Natural killer cell treated with Interleukin-12 subunit alpha and Interleukin-12 subunit beta and Interleukin-15 and Interleukin-18, amount 100 ng/mL, for 72 hours (primary cell): ENCODE data around the gene RSL1D1. TPM values are rescaled to one million over a fixed set of nuclear protein-coding genes. Genes with fewer than 3 reads are reported as not detected.

Experiments used
- ATAC-seq, 2 donors: fragments of 150-1000 bp; cut with Tn5 transposase in 1 of 2; sonication (Bioruptor Pico), chemical (Tn5 transposase) in 1 of 2; 2 replicates each; pipeline ENCODE4 v1.10.0; 2021
- DNase-seq: peaks from one replicate; pipeline ENCODE4 v3.0.0; 2022; ENCODE audit warnings: low spot score
- H3K27ac Mint-ChIP-seq, 2 donors: 1 replicate in 1 of 2; 2 replicates in 1 of 2; pipeline ENCODE4 v1.8.0; 2022; ENCODE audit warnings: mixed read lengths in 2 of 2, mild to moderate bottlenecking in 1 of 2, moderate library complexity in 1 of 2
- H3K27me3 Mint-ChIP-seq, 2 donors: 1 replicate in 1 of 2; 2 replicates in 1 of 2; pipeline ENCODE4 v1.8.0; 2022; ENCODE audit warnings: mixed read lengths in 2 of 2
- H3K36me3 Mint-ChIP-seq: one replicate; pipeline ENCODE4 v1.8.0; 2022; ENCODE audit warnings: mixed read lengths
- H3K4me1 Mint-ChIP-seq, 2 donors: 1 replicate in 1 of 2; 2 replicates in 1 of 2; pipeline ENCODE4 v1.8.0; 2022; ENCODE audit warnings: low read depth in 2 of 2, mixed read lengths in 2 of 2, mild to moderate bottlenecking in 1 of 2
- H3K4me3 Mint-ChIP-seq: one replicate; pipeline ENCODE4 v1.8.0; 2022; ENCODE audit warnings: mixed read lengths
- H3K9me3 Mint-ChIP-seq: 2 replicates; pipeline ENCODE4 v1.8.0; 2022; ENCODE audit warnings: mixed read lengths
- total RNA-seq, 2 donors: library from RNA; stranded (reverse); gene quantifications; one replicate each; pipeline ENCODE4 v1.2.3, GENCODE V29; 2022

The RSL1D1 gene
- 100 to 1,000 TPM; 175 to 205 TPM for total RNA-seq

DNA sequence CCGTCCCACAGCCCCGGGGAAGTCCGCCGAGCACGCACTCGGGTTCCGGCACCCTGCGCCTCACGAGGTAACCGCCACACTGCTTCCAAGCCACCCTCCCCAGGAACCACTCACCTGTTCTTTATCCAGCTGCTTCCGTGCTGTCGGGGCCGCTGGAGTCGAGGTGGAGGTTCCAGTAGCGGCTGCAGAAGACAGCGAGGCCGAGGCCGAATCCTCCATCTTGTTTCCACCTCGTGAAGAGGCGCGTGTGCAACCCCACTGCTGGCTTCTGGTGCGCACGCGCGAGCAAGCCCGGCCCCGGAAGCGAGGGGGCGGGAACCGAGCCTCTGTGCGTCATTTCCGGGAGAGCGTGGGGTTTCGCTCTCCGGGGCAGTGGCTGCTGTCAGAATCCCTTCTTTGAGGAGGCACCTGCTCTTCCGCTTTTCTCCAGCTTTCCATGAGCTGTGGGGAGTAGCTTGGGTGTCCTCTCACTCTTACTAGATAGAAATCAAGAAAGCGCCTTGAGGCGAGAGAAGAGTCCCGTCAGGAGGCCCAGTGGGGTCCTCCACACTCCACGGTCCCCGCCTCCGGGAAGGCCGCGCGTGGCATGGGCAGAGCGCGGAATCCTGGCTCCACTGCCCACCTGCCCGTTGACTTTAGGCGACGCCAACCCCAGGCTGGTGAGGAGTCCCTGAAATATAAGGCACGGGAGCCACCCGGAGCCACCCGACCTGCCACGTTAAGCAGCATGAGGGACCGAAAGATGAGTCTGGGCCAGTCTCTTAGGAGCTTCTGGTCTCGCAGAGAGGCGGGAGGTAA is at the start of gene RSL1D1:
RSL1D1 (minus strand) TSS at position 249 of the 798 bp plus-strand sequence; CDS start at position 219, 30 bp downstream.
- Mint-ChIP-seq H3K9me3 (no peaks in the 10 kb centered on the region), H3K4me3 (peak within 1 kb of the TSS; percentile 99), H3K27me3 (no peaks in the 10 kb centered on the region), H3K27ac (peak within 1 kb of the TSS; percentile 93 to 97), H3K4me1 (peaks cover 34% of the 10 kb centered on the region in 2 donors), H3K36me3 (peaks cover 22% of the 10 kb centered on the region)
- ATAC-seq (peak; percentile 96 to 97), DNase-seq (peak; percentile 94)

DNA sequence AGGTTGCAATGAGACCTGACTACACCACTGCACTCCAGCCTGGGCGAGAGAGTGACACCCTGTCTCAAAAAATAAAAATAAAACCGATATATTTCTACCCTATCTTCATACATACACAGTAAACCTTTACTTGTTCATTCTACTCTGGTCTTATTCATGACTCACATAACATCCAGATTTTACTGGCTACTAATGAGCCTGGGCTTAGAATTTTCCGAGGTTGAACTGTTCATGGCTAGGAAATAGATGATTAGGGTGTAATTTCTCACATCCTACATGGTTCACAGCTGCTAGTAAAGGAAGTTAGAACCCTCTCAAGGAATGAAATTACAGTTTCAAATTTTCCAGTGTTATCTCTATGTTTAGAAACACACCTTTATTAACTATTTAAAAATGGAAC is 49.7 kb upstream of the RSL1D1 start:
- Mint-ChIP-seq H3K27me3 (no peaks in the 10 kb centered on the region), H3K36me3 (peaks cover 7% of the 10 kb centered on the region), H3K4me1 (peaks cover 34 to 35% of the 10 kb centered on the region in 2 donors), H3K27ac (peak overlapping the region in 1 of 2 donors; percentile 43), H3K4me3 (no peak overlapping the region), H3K9me3 (no peaks in the 10 kb centered on the region)
- ATAC-seq (peak in 1 of 2 donors; percentile 52), DNase-seq (no peak)

DNA sequence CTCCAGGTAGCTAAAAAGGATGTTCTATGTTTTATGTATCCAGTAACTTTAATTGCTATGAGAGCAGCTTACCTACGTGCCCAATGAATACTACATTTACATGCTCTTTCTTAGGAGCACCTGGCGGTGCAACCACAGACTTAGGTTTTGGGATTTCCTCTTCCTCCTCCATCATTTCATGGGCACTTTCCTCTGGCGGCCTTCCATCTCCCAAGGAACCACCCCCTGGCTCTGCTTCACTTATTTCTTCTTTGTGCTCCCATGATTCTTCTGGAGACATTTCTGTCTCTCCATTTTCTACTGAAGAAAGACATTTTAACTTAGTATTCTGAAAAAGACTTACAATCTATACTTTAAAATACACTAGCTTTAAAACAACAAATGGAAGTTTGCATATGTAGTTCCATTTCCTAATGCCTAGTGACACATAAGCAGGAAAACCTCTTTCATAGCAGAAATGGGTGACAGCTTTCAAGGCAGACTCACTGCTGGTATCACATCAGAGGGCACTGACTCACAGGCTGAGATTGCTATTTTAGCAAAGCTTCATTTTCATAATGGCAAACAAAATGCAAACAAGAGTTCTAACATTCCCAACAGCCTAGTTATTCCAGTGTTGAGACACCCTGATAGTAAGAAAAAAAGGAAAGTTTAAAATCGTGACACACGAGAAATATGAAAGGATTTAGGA is 45.3 kb upstream of the RSL1D1 start:
- Mint-ChIP-seq H3K27me3 (no peaks in the 10 kb centered on the region), H3K9me3 (no peaks in the 10 kb centered on the region), H3K4me1 (peaks cover 31 to 39% of the 10 kb centered on the region in 2 donors), H3K27ac (peak overlapping the region; percentile 14 to 64), H3K36me3 (peaks cover 12% of the 10 kb centered on the region), H3K4me3 (peak overlapping the region; percentile 6)
- DNase-seq = no peak
- peak in 1 of 2 donors; percentile 57 for ATAC-seq

DNA sequence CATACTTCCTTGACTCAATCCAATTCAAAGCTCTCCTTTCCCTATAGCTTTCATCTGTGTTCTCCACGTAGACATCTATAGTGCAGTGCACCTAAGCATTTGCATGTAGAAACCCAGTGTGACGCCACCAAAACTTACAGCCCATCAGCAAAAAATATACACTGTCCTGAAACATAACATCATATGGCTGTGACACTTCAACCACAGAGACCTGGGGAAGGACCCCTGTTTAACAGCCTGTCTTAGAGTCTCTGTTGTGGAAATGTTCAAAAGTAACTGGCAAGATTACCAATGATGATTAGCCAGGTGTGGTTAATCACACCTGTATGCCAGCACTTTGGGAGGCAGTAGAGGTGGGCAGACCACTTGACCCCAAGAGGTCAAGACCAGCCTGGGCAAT is 42.2 kb upstream of the RSL1D1 start:
- no peaks in the 10 kb centered on the region for H3K27me3 Mint-ChIP-seq
- DNase-seq (no peak), ATAC-seq (peak; percentile 17 to 28)
- no peaks in the 10 kb centered on the region for H3K9me3 Mint-ChIP-seq
- no peak overlapping the region for H3K4me3 Mint-ChIP-seq
- peaks cover 12% of the 10 kb centered on the region for H3K36me3 Mint-ChIP-seq
- H3K27ac Mint-ChIP-seq = no peak overlapping the region
- H3K4me1 Mint-ChIP-seq = peaks cover 12 to 19% of the 10 kb centered on the region in 2 donors

DNA sequence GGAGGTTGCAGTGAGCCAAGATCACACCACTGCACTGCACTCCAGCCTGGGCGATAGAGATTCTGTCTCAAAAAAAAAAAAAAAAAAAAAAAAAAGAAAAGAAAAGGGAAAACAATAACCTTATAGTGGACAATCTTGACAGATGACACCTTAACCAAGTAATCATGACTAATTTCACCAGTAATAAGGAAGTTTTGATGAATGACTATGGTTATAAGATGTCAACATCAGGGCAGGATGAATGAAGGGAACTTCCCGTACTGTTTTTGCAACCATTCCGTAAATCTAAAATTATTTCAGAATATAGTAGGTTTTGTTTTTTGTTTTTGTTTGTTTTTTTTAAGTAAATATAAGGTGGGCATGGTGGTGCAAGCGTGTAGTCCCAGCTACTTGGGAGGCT is 41.4 kb upstream of the RSL1D1 start:
- ATAC-seq (no peak), DNase-seq (no peak)
- H3K4me1 Mint-ChIP-seq = peaks cover 8 to 14% of the 10 kb centered on the region in 2 donors
- H3K4me3 Mint-ChIP-seq = no peak overlapping the region
- H3K36me3 Mint-ChIP-seq = peaks cover 12% of the 10 kb centered on the region
- no peaks in the 10 kb centered on the region for H3K9me3 Mint-ChIP-seq
- H3K27ac Mint-ChIP-seq = no peak overlapping the region
- no peaks in the 10 kb centered on the region for H3K27me3 Mint-ChIP-seq

DNA sequence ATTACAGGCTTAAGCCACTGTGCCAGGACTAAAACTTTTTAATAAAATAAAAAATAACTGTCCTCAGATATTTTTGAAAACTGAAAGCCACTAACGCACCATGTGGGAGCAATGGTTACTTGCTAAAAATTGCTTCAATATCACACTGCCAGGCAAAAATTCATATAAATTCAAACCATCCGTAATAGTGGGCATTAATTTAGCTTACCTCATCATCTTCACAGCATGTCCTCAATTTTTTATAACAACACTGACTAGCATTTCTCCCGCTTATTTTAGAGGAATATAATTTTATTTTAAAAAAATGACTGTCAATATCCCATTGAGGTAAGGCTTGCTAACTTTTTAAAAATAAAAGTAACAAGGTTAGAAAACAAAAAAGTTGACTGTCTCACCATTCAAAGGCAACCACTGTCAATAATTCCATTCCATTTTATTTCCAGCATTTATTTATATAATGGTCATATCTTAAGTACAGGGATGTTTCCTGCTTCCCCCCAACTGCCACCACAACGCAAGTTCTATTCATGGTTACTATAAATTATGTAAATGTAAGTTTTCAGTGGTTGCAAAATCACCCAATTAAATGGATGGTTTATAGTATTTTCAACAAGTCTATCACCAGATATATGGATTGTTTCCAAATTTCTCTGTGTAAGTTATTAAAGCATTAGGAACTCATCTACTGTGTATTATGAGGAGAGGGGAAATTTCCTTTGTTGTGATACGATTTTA is 39.1 kb upstream of the RSL1D1 start:
- Mint-ChIP-seq H3K27ac (no peak overlapping the region), H3K4me1 (peaks cover 4 to 5% of the 10 kb centered on the region in 2 donors), H3K4me3 (no peak overlapping the region), H3K27me3 (no peaks in the 10 kb centered on the region), H3K36me3 (peaks cover 15% of the 10 kb centered on the region), H3K9me3 (no peaks in the 10 kb centered on the region)
- DNase-seq (no peak), ATAC-seq (no peak)

DNA sequence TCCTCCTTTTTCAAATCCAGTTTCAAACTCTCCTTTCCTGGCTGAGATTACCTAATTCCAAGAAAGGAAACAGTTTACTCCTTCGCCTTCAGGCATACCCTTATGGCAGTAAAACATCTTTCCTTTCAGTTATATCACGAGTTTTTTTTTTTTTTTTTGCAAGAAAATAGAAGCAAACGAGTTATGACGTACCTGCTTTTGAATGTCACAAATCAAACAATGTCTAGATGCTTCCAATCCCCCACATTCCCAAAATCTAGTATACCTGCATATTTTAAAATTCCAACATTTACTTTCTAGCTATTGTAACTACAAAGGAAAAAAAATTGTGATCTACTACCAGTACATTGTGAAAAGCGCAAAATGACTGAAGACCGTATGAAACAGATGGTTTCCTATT is 35.5 kb upstream of the RSL1D1 start:
- H3K27ac Mint-ChIP-seq = peak overlapping the region in 1 of 2 donors; percentile 18
- ATAC-seq = no peak
- peaks cover 10% of the 10 kb centered on the region for H3K36me3 Mint-ChIP-seq
- H3K4me1 Mint-ChIP-seq = no peaks in the 10 kb centered on the region
- H3K27me3 Mint-ChIP-seq = no peaks in the 10 kb centered on the region
- DNase-seq = no peak
- no peak overlapping the region for H3K4me3 Mint-ChIP-seq
- H3K9me3 Mint-ChIP-seq = no peaks in the 10 kb centered on the region

DNA sequence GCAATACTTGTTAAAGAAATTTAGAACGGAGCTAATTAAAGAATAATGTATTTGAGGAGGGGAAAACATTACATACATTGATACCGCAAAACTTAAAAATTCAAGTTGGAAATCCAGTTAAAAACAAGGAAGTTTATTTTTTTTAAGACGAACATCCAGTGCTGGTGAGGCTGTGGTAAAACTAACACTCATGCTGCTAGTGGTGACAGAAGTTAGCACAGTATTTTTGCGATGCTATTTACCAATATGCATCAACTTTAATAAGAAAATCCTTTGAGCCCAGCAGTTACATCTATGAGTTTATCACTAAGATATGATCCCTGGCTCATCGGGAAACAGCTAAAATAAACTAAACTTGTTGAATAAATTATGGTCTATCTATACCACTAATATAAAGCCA is 32.7 kb upstream of the RSL1D1 start:
- peaks cover 10% of the 10 kb centered on the region for H3K36me3 Mint-ChIP-seq
- no peaks in the 10 kb centered on the region for H3K9me3 Mint-ChIP-seq
- DNase-seq (no peak), ATAC-seq (no peak)
- no peaks in the 10 kb centered on the region for H3K4me1 Mint-ChIP-seq
- no peaks in the 10 kb centered on the region for H3K27me3 Mint-ChIP-seq
- no peak overlapping the region for H3K27ac Mint-ChIP-seq
- H3K4me3 Mint-ChIP-seq = no peak overlapping the region

DNA sequence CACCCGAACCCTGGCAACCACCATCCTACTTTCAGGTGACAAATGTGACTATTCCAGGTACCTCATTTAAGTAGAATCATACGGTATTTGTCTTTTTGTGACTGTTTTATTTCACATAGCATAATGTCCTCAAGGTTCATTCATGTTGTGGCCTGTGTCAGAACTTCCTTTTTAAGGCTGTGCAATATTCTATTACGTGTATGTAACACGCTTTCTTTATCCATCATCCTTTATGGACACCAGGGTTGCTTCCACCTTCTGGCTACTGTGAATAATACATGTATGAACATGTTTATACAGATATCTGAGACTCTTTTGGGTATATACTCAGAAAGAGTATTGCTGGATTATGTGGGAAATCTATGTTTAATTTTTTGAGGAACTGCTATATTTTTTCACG is 28.7 kb upstream of the RSL1D1 start:
- Mint-ChIP-seq H3K27ac (peak overlapping the region in 1 of 2 donors; percentile 22), H3K4me3 (no peak overlapping the region), H3K4me1 (no peaks in the 10 kb centered on the region), H3K27me3 (no peaks in the 10 kb centered on the region), H3K36me3 (peaks cover 2% of the 10 kb centered on the region), H3K9me3 (no peaks in the 10 kb centered on the region)
- ATAC-seq (no peak), DNase-seq (no peak)

DNA sequence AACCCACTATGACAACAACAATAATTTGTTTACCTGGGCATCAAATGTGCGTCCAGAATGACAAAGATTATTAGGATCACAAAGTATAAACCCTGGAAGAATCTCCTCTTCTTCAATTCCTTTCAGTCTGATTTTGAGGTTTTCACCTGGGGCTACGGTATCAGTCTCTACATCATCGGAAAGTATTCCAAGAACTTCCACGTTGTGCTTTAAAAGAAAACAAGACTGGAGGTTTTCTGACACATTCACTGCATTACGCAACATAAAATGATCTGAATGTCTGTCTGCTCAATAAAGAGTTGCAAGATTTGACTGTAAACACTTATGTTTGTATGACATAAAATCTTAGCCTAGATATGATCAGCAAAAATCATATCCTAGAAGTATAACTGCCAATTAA is 26.0 kb upstream of the RSL1D1 start:
- no peak for ATAC-seq
- no peak overlapping the region for H3K4me3 Mint-ChIP-seq
- peaks cover 11% of the 10 kb centered on the region for H3K36me3 Mint-ChIP-seq
- no peaks in the 10 kb centered on the region for H3K9me3 Mint-ChIP-seq
- no peaks in the 10 kb centered on the region for H3K27me3 Mint-ChIP-seq
- no peaks in the 10 kb centered on the region for H3K4me1 Mint-ChIP-seq
- no peak for DNase-seq
- H3K27ac Mint-ChIP-seq = no peak overlapping the region

DNA sequence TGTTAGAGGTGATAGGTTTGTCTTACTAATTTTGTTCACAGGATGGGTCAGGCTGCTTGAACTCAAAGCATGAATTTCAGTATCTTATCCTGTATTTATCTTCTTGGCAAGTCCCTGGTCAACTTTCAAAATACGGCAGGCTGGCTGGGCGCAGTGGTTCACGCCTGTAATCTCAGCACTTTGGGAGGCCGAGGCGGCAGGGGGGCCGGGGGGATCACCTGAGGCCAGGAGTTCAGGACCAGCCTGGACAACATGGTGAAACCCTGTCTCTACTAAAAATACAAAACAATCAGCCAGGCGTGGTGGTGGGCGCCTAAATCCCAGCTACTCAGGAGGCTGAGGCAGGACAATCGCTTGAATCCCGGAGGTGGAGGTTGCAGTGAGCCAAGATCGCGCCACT is 25.0 kb upstream of the RSL1D1 start:
- Mint-ChIP-seq H3K27me3 (no peaks in the 10 kb centered on the region), H3K36me3 (peaks cover 12% of the 10 kb centered on the region), H3K4me1 (no peaks in the 10 kb centered on the region), H3K27ac (no peak overlapping the region), H3K4me3 (no peak overlapping the region), H3K9me3 (no peaks in the 10 kb centered on the region)
- ATAC-seq (no peak), DNase-seq (no peak)

DNA sequence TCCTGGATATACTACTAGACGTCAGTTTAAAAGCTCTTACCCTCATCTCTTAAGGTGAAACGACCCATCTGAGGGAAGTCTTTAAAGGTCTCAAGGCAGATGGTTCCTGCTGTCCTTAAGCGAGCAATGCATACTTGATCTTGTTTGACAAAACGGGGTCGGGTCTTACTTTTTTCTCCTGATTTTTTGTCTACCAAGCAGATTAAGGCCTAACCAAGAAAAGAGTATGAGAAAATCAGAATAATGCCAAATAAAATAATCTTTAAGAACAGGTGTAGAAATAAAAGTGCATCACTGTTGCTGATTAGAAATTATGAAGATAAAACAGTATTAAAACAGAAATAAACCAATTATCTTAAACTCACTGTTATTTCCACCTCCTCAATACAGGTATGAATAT is 24.4 kb upstream of the RSL1D1 start:
- ATAC-seq (no peak), DNase-seq (no peak)
- Mint-ChIP-seq H3K4me1 (no peaks in the 10 kb centered on the region), H3K27ac (no peak overlapping the region), H3K9me3 (no peaks in the 10 kb centered on the region), H3K27me3 (no peaks in the 10 kb centered on the region), H3K36me3 (peaks cover 12% of the 10 kb centered on the region), H3K4me3 (no peak overlapping the region)

DNA sequence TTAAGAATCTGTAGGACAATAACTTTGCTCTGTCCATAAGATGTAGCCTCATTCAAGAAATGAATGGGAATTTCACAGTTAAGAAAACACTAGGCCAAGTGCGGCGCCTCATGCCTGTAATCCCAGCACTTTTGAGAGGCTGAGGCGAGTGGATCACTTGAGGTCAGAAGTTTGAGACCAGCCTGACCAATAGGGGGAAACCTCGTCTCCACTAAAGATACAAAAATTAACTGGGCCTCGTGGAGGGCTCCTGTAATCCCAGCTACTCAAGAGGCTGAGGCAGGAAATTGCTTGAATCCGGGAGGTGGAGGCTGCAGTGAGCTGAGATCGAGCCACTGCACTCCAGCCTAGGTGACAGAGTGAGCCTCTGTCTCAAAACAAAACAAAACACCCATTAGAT is 19.9 kb upstream of the RSL1D1 start:
- peaks cover 0 to 6% of the 10 kb centered on the region in 2 donors for H3K4me1 Mint-ChIP-seq
- no peaks in the 10 kb centered on the region for H3K9me3 Mint-ChIP-seq
- no peaks in the 10 kb centered on the region for H3K27me3 Mint-ChIP-seq
- ATAC-seq (no peak), DNase-seq (no peak)
- peaks cover 12% of the 10 kb centered on the region for H3K36me3 Mint-ChIP-seq
- no peak overlapping the region for H3K27ac Mint-ChIP-seq
- no peak overlapping the region for H3K4me3 Mint-ChIP-seq

DNA sequence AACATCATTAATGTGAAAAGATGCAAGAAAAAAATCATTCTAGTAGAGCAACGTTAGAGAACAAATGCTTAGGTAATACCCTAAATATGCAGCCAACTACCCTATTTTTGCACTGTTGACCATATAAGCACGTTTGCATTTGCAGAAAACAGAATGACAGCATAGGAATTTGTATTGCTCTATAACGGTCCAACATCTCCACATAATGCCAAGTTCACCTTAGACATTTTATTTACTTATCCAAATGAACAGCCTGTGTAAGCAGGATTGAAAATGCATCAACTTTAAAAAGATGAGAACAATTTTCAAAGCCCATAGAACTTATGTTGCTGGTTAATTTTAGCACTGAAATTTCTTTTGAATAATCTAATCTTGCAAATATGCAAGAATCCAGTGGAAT is 19.1 kb upstream of the RSL1D1 start:
- H3K4me3 Mint-ChIP-seq = no peak overlapping the region
- DNase-seq (no peak), ATAC-seq (no peak)
- peaks cover 0 to 6% of the 10 kb centered on the region in 2 donors for H3K4me1 Mint-ChIP-seq
- no peak overlapping the region for H3K27ac Mint-ChIP-seq
- H3K9me3 Mint-ChIP-seq = no peaks in the 10 kb centered on the region
- no peaks in the 10 kb centered on the region for H3K27me3 Mint-ChIP-seq
- peaks cover 12% of the 10 kb centered on the region for H3K36me3 Mint-ChIP-seq
